GM21619 (cell line): ENCODE measurements around the gene FGD4.
A peak's percentile ranks its signal among the peaks of the same experiment; 100 is the strongest.

Experiments used
- ATAC-seq: cut with Tn5 transposase; IDR thresholded peaks from one replicate; pipeline ENCODE4 v1.9.1; 2021; ENCODE audit not compliant: unreplicated experiment

The FGD4 gene

GRCh38 chr12:32666018-32666417 lies 266.7 kb downstream of the FGD4 start:
- ATAC-seq, result no peak

- no peak for ATAC-seq
Observed at GRCh38 chr12:32669584-32669983, 270.2 kb downstream of the FGD4 start.

DNA sequence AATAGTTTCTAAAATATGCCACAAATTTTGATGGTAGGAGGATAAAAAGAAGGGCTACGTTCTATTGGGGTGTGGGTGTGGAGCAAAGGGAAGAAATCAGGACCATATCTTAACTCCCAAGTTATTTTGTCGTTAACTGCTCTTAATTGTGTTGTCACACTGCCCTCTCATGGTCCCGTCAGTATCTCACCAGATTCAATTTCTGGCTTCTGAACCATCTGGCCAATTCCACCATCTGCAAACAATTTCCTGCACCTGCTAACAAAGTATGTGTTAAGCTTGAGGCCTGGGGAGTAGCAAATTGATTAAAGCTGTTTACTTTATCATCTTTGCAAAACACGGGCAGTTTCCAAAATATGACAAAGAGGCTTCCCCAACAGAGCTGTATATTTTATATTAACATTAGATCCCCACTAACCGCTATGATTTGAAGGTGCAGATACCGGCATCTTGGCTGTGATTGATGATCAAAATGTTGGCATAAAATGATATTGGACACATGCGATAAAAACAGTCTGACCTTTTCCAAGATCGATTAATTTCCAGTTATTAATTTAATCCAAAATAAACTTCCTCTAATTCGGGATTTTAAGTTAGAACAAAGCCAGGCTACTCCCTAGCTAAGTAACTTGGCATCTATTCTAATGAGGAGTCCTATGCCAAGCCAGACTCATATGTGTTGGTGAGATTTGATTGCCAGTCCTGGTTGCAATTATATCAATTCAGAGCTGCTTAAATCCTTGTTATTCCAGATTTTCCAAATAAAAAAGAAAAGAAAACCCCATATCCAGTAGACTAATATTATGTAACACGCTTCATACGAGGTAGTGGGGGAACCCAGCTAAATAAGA lies 272.8 kb downstream of the FGD4 start:
- ATAC-seq, result peak; percentile 55

- ATAC-seq, result peak; percentile 95
Observed at GRCh38 chr12:32679091-32679919, 279.9 kb downstream of the FGD4 start, which contains the start of gene DNM1L. TSS of gene DNM1L (plus strand) at chr12:32679301. CDS start at chr12:32679364, 63 bp downstream.

DNA sequence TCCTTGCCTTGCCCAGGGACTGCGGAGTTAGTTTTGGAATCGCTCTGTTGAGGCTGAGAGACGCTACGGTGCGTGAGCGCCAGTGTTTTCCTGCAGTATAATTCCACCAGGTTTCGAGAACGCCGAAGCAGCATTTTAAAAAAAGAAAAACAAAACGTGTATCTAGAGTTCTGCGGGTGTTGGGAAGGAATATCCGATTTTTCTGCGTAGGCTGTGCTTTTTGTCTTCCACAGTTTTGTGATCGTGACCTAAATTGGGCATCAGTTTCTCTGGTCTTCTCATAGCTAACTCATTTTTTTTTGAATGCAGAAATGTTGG lies 280.5 kb downstream of the FGD4 start:
- no peak for ATAC-seq

- ATAC-seq, result no peak
Observed at GRCh38 chr12:32680787-32681186, 281.4 kb downstream of the FGD4 start.

GRCh38 chr12:32681272-32681671 lies 281.9 kb downstream of the FGD4 start:
- no peak for ATAC-seq

- ATAC-seq, result no peak
Observed at GRCh38 chr12:32686340-32686739, 287.0 kb downstream of the FGD4 start.

DNA sequence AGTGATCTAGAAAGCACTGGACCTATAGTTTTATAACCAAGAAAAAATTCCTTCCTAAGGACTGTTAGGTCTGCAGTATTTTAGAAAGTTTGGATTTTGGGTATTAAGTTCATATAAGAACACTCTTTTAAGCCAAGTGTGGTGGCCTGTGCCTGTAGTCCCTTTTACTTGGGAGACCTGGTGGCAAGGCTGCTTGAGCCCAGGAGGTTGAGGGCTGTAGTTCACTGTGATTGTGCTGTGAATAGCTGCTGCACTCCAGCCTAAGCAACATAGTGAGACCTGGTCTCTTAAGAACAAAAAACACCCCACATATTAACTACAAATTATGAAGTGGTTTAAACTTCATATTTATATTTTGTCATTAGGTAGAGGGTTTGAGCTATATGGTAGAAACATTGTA lies 289.4 kb downstream of the FGD4 start:
- no peak for ATAC-seq

GRCh38 chr12:32690927-32691326 lies 291.6 kb downstream of the FGD4 start:
- ATAC-seq, result no peak

GRCh38 chr12:32692358-32692757 lies 293.0 kb downstream of the FGD4 start:
- ATAC-seq, result no peak

- no peak for ATAC-seq
Observed at GRCh38 chr12:32693036-32693435, 293.7 kb downstream of the FGD4 start.
